Measurements from ENCODE around the gene TRAIP. TPM values are rescaled to one million over a fixed set of nuclear protein-coding genes. Genes with fewer than 3 reads are reported as not detected.

Gene TRAIP
- total RNA-seq, 1 experiment from 2014 or later = 20.6 TPM

DNA sequence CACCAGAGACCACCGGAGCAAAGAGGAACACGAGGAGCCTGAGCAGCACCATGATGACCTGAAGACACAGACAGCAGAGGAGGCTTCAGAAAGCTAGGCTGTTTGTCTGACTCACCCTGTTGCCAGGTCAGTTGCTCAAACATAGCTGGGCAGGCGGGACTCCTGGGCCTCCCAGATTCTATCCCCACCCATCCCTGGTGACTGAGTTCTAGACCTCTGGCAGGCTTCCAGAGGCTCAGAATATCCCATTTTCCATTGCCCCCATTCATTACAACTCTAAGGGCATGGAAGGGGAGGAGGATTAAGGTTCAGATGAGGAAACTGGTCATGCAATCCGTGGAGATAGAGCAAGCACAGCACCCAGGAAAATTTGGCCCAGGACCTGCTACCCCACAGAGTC lies 56.6 kb downstream of the TRAIP start, which contains the start of gene CDHR4:
CDHR4 (minus strand) TSS at position 113 of the 400 bp plus-strand sequence; CDS start at position 52, 61 bp downstream.
- H4K20me1 ChIP-seq (ENCODE audit: insufficient read depth) = no peaks in the 10 kb centered on the region; the same call in 1 of the 2 replicates
- H3K27ac ChIP-seq = no peak within 1 kb of the TSS
- H3K4me3 ChIP-seq = no peak within 1 kb of the TSS
- H3K9me3 ChIP-seq (ENCODE audit: insufficient read depth, low read depth) = no peaks in the 10 kb centered on the region
- H3K36me3 ChIP-seq (ENCODE audit: low read depth) = no peaks in the 10 kb centered on the region
- no peaks in the 10 kb centered on the region for H3K9me2 ChIP-seq (ENCODE audit: insufficient read depth)
- POLR2A ChIA-PET (ENCODE audit: unreplicated experiment) = interaction anchor here (0.7 kb wide), 1 partner anchor 151 kb away, joined by 3 read pairs; no protein-coding TSS in a partner anchor
- H3K4me1 ChIP-seq (replicated peaks; ENCODE audit: insufficient read depth) = peaks cover 11% of the 10 kb centered on the region; the same call in 1 of the 2 replicates
- H3K79me2 ChIP-seq (ENCODE audit: low read depth) = no peaks in the 10 kb centered on the region
- peak within 1 kb of the TSS; percentile 41 for H3K4me2 ChIP-seq
- CTCF ChIA-PET = no interaction called here
- TF ChIP-seq, protein P1, sequence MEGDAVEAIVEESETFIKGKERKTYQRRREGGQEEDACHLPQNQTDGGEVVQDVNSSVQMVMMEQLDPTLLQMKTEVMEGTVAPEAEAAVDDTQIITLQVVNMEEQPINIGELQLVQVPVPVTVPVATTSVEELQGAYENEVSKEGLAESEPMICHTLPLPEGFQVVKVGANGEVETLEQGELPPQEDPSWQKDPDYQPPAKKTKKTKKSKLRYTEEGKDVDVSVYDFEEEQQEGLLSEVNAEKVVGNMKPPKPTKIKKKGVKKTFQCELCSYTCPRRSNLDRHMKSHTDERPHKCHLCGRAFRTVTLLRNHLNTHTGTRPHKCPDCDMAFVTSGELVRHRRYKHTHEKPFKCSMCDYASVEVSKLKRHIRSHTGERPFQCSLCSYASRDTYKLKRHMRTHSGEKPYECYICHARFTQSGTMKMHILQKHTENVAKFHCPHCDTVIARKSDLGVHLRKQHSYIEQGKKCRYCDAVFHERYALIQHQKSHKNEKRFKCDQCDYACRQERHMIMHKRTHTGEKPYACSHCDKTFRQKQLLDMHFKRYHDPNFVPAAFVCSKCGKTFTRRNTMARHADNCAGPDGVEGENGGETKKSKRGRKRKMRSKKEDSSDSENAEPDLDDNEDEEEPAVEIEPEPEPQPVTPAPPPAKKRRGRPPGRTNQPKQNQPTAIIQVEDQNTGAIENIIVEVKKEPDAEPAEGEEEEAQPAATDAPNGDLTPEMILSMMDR (conservative IDR thresholded peaks at IDR 0.05) = no peak
- TF ChIP-seq EZH2 (IDR thresholded peaks at IDR 0.05; ENCODE audit: low read depth) = no peak
- DNase-seq = peak; percentile 70 to 73
- H2AFZ ChIP-seq = 0 out of 2 replicates have a peak within 1 kb of the TSS, but pooled peaks have one; percentile 40
- no TSS peak for BruUV-seq (replicated peaks)
- peaks cover 9% of the 10 kb centered on the region for H3K27me3 ChIP-seq (ENCODE audit: insufficient read depth, low read depth)
- H3F3A ChIP-seq (ENCODE audit: insufficient read depth, low read depth) = no peaks in the 10 kb centered on the region; the same call in 1 of the 2 replicates
- intact Hi-C loops (cut with micrococcal nuclease; ENCODE audit: unreplicated experiment) = loop anchor here (5.0 kb wide), 1 partner anchor 77 kb away; the partner anchor contains the start of gene GMPPB

DNA sequence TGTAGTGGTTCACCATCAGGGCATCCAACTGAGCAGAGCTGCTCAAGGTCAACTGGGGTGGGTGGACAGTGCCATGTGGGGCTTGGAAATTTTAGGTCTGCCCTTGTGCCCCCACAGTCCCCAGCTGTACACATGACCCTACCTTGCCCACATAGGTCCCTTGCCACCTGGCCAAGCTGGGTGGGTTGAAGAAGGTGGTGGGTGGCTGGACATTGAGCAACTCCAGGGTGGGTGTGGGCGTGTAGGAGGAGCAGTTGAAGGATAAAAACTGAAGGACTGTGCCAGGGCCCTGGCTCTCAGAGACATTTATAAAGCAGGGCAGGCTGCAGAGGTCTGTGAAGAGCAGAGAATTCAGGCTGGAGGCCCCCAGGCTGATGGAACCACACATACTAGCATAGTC lies 57.3 kb downstream of the TRAIP start:
- Histone ChIP-seq H3K9me3 (ENCODE audit: insufficient read depth, low read depth) (no peaks in the 10 kb centered on the region), H3K4me1 (replicated peaks; ENCODE audit: insufficient read depth) (peaks cover 11% of the 10 kb centered on the region; the same call in 1 of the 2 replicates), H3K4me2 (peak overlapping the region; percentile 41), H3K27ac (no peak overlapping the region), H3K79me2 (ENCODE audit: low read depth) (no peaks in the 10 kb centered on the region), H2AFZ (no peak overlapping the region), H3K9me2 (ENCODE audit: insufficient read depth) (no peaks in the 10 kb centered on the region), H3F3A (ENCODE audit: insufficient read depth, low read depth) (no peaks in the 10 kb centered on the region; the same call in 1 of the 2 replicates), H3K36me3 (ENCODE audit: low read depth) (no peaks in the 10 kb centered on the region), H3K4me3 (no peak overlapping the region), H4K20me1 (ENCODE audit: insufficient read depth) (no peaks in the 10 kb centered on the region), H3K27me3 (ENCODE audit: insufficient read depth, low read depth) (peaks cover 7% of the 10 kb centered on the region)
- BruUV-seq (replicated peaks) = TSS peak; percentile 39
- TF ChIP-seq, protein P1 (conservative IDR thresholded peaks at IDR 0.05) = no peak
- no peak for TF ChIP-seq EZH2 (IDR thresholded peaks at IDR 0.05; ENCODE audit: low read depth)
- POLR2A ChIA-PET (ENCODE audit: unreplicated experiment) = no interaction called here
- CTCF ChIA-PET = interaction anchor here (0.7 kb wide), 1 partner anchor 27 kb away, joined by 8 read pairs; no protein-coding TSS in a partner anchor
- no peak for DNase-seq
- intact Hi-C loops (cut with micrococcal nuclease; ENCODE audit: unreplicated experiment) = no loop called here

DNA sequence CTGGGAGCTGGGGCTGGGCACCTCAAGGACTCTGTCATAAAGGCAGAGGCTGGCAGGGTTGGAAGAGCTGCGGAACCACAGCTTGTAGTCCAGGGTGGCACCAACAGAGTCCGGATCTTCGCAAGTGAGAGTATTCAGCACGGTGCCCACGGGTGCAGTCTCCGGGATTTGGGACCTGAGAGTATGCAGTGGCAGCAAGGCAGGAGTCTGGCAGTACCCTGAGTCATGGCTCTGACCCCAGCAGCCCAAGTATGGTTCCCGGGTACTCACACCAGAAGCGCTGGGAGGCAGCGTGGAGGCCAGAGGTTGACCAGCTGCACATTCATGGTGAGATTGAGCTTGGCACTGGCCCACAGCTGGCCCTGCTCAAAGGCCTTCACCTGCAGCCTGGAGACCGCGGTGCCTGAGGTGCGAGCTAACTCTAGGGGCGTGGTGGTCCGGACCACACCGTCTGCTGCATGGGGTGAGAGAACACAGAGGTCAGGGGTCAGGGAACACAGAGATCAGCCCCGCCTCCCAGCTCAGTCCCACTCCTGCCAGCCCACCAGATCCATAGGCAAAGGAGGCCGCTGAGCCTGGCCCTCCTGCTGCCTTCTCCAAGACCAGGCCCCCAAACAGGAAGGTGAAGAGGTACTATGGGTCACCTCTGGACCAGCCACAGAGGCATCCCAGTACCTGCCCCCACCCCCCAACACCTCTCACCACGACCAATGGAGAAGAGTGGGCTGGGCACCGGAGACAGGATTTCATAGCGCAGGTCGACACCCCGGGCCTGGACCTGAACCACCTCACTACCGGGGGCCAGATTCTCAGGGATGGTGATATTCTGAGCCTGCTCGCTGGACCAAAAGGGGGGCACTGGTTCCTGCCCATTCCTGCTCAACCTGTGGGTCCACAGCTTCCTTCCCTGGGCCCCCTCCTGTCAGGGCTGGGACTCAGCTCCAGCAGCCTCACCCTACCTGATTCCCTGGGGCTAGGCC lies 61.1 kb downstream of the TRAIP start:
- ChIA-PET POLR2A (ENCODE audit: unreplicated experiment) (no interaction called here), CTCF (no interaction called here)
- no peak for TF ChIP-seq EZH2 (IDR thresholded peaks at IDR 0.05; ENCODE audit: low read depth)
- TF ChIP-seq, protein P1 (conservative IDR thresholded peaks at IDR 0.05) = no peak
- Histone ChIP-seq H3K79me2 (ENCODE audit: low read depth) (no peaks in the 10 kb centered on the region), H3K36me3 (ENCODE audit: low read depth) (no peaks in the 10 kb centered on the region), H2AFZ (no peak overlapping the region), H3K9me3 (ENCODE audit: insufficient read depth, low read depth) (no peaks in the 10 kb centered on the region), H3F3A (ENCODE audit: insufficient read depth, low read depth) (no peaks in the 10 kb centered on the region), H3K9me2 (ENCODE audit: insufficient read depth) (no peaks in the 10 kb centered on the region), H3K4me2 (no peak overlapping the region), H3K27me3 (ENCODE audit: insufficient read depth, low read depth) (no peaks in the 10 kb centered on the region), H4K20me1 (ENCODE audit: insufficient read depth) (no peaks in the 10 kb centered on the region), H3K4me1 (replicated peaks; ENCODE audit: insufficient read depth) (peaks cover 11% of the 10 kb centered on the region; the same call in 1 of the 2 replicates), H3K4me3 (no peak overlapping the region), H3K27ac (no peak overlapping the region)
- BruUV-seq (replicated peaks) = no TSS peak
- no peak for DNase-seq
- intact Hi-C loops (cut with micrococcal nuclease; ENCODE audit: unreplicated experiment) = no loop called here
